Heart left ventricle (tissue), 13 donors: ENCODE measurements around the gene CEP112.

Source experiments
- POLR2A ChIP-seq, 2 donors: fragments of 450-650 bp; IDR thresholded peaks; one replicate each; pipeline ENCODE4 v1.6.1; 2017; ENCODE audit warnings: antibody characterized with exemption in 2 of 2, mild to moderate bottlenecking in 2 of 2, moderate library complexity in 2 of 2
- TF ChIP-seq, protein P1 (sequence below), 12 donors: fragments of 200-600 bp; sonication (generic) in 4 of 12; IDR thresholded peaks; one replicate each; pipeline versions ENCODE4 v1.5.0 to v1.8.0; 2018 to 2022; ENCODE audit warnings: antibody characterized with exemption in 12 of 12, mild to moderate bottlenecking in 5 of 12
- donor health status: ischemic (EF 13 %, LVEDD 7.1; RV severe dilation, severe dysfunction).
- donor health status: DM: no; HTN: yes; CAD: no.
- donor health status: DM: no; HTN: no; CAD: no.
- donor health status: ischemic (EF 25% LVEDD 6.9; RV normal size, moderate dysfunction).
- donor health status: ischemic (EF 25% LVEDD 5.7; RV mildly dilated, moderate dysfunction).
- donor health status: ischemic (EF 35%, LVEDD 5.7; RV mildly dilated, moderate dysfunction).
- donor health status: nonischemic (EF 11% LVEDD 7.7; RV severe dilation, severe dysfunction).
- donor health status: DM: yes; HTN: yes; CAD: no.
- donor health status: PGD.
- donor health status: ischemic (EF 29% LVEDD 5.4; RV normal size, mild dysfunction).
- donor health status: nonischemic (EF 23%, LVEDD 6.1; RV moderate dilation, normal function).

GRCh38 chr17:65674246-65675045 lies 517.5 kb downstream of the CEP112 start:
- TF ChIP-seq, protein P1, sequence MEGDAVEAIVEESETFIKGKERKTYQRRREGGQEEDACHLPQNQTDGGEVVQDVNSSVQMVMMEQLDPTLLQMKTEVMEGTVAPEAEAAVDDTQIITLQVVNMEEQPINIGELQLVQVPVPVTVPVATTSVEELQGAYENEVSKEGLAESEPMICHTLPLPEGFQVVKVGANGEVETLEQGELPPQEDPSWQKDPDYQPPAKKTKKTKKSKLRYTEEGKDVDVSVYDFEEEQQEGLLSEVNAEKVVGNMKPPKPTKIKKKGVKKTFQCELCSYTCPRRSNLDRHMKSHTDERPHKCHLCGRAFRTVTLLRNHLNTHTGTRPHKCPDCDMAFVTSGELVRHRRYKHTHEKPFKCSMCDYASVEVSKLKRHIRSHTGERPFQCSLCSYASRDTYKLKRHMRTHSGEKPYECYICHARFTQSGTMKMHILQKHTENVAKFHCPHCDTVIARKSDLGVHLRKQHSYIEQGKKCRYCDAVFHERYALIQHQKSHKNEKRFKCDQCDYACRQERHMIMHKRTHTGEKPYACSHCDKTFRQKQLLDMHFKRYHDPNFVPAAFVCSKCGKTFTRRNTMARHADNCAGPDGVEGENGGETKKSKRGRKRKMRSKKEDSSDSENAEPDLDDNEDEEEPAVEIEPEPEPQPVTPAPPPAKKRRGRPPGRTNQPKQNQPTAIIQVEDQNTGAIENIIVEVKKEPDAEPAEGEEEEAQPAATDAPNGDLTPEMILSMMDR (IDR thresholded peaks at IDR 0.05) = no peak
- no peak for TF ChIP-seq POLR2A (IDR thresholded peaks at IDR 0.05)
